Osteoblast (primary cell): ENCODE results near the gene HRH2. TPM values are rescaled to one million over a fixed set of nuclear protein-coding genes. Genes with fewer than 3 reads are reported as not detected.

Experiments
- DNase-seq: peaks from one replicate; pipeline ENCODE4 v3.0.0; 2011; ENCODE audit warnings: low spot score, mixed read lengths; ENCODE audit not compliant: insufficient read length; ENCODE audit errors: missing footprints
- H2AFZ ChIP-seq: 2 replicates; pipeline ENCODE4 v1.6.0; 2011; ENCODE audit warnings: mild to moderate bottlenecking, low read length
- H3K27ac ChIP-seq: 2 replicates; pipeline ENCODE4 v1.5.1; 2011; ENCODE audit warnings: mild to moderate bottlenecking, low read depth, low read length, moderate library complexity
- H3K27me3 ChIP-seq: 2 replicates; pipeline ENCODE4 v1.6.0; 2012; ENCODE audit warnings: mild to moderate bottlenecking, control low read depth, inconsistent platforms, low read length, moderate library complexity; ENCODE audit not compliant: insufficient read depth
- H3K36me3 ChIP-seq: 2 replicates; pipeline ENCODE4 v1.5.1; 2011; ENCODE audit warnings: mild to moderate bottlenecking, low read length, control low read depth, moderate library complexity; ENCODE audit not compliant: insufficient read depth
- H3K4me1 ChIP-seq: 2 replicates; pipeline ENCODE4 v1.5.1; 2011; ENCODE audit warnings: mild to moderate bottlenecking, low read length, control low read depth, moderate library complexity; ENCODE audit not compliant: insufficient read depth
- H3K4me2 ChIP-seq: 2 replicates; pipeline ENCODE4 v1.6.0; 2011; ENCODE audit warnings: mild to moderate bottlenecking, low read length; ENCODE audit not compliant: insufficient read depth
- H3K4me3 ChIP-seq: fragments of 200-600 bp; sonication (generic); 3 replicates; pipeline ENCODE4 v1.5.1; 2012; ENCODE audit warnings: mild to moderate bottlenecking, low read length, inconsistent platforms; ENCODE audit not compliant: insufficient read depth
- H3K79me2 ChIP-seq: 2 replicates; pipeline ENCODE4 v1.6.0; 2012; ENCODE audit warnings: mild to moderate bottlenecking, low read length, control low read depth, inconsistent platforms; ENCODE audit not compliant: insufficient read depth
- H3K9me3 ChIP-seq: 2 replicates; pipeline ENCODE4 v1.5.1; 2011; ENCODE audit warnings: low read depth, low read length, control low read depth
- H4K20me1 ChIP-seq: 2 replicates; pipeline ENCODE4 v1.6.0; 2012; ENCODE audit warnings: mild to moderate bottlenecking, low read length, control low read depth; ENCODE audit not compliant: insufficient read depth
- CTCF ChIP-seq: IDR thresholded peaks from 2 replicates; pipeline ENCODE4 v1.5.1; 2011; ENCODE audit warnings: mild to moderate bottlenecking, low read depth, low read length, moderate library complexity; ENCODE audit errors: extremely low read depth
- total RNA-seq: library from RNA; depleted of rRNA; stranded (reverse); fragments of >200 nt; gene quantifications from 2 replicates; pipeline ENCODE4 v1.2.3, GENCODE V29; 2012

The HRH2 gene
- total RNA-seq, 1 donor, result 0.36 TPM

GRCh38 chr5:175728316-175728715 lies 70.4 kb downstream of the HRH2 start:
- H4K20me1 ChIP-seq, result no peaks in the 10 kb centered on the region
- H3K4me3 ChIP-seq, result no peak overlapping the region
- H3K27ac ChIP-seq, result no peak overlapping the region
- H2AFZ ChIP-seq, result no peak overlapping the region
- H3K4me1 ChIP-seq, result no peaks in the 10 kb centered on the region
- H3K9me3 ChIP-seq, result no peaks in the 10 kb centered on the region
- no peaks in the 10 kb centered on the region for H3K79me2 ChIP-seq
- TF ChIP-seq CTCF, result no peak
- no peak overlapping the region for H3K4me2 ChIP-seq
- H3K27me3 ChIP-seq, result no peaks in the 10 kb centered on the region
- no peaks in the 10 kb centered on the region for H3K36me3 ChIP-seq
- DNase-seq, result no peak

- H3K27ac ChIP-seq, result no peak overlapping the region
- H3K4me2 ChIP-seq, result no peak overlapping the region
- no peak overlapping the region for H3K4me3 ChIP-seq
- H3K27me3 ChIP-seq, result no peaks in the 10 kb centered on the region
- no peaks in the 10 kb centered on the region for H3K9me3 ChIP-seq
- no peaks in the 10 kb centered on the region for H3K4me1 ChIP-seq
- no peak for DNase-seq
- H4K20me1 ChIP-seq, result no peaks in the 10 kb centered on the region
- no peaks in the 10 kb centered on the region for H3K36me3 ChIP-seq
- no peaks in the 10 kb centered on the region for H3K79me2 ChIP-seq
- TF ChIP-seq CTCF, result no peak
- H2AFZ ChIP-seq, result no peak overlapping the region
These were observed 71.3 kb downstream of the HRH2 start for GRCh38 chr5:175728885-175729828.

GRCh38 chr5:175729829-175730277 lies 72.0 kb downstream of the HRH2 start:
- no peaks in the 10 kb centered on the region for H3K9me3 ChIP-seq
- TF ChIP-seq CTCF, result peak; percentile 97
- no peaks in the 10 kb centered on the region for H4K20me1 ChIP-seq
- no peaks in the 10 kb centered on the region for H3K36me3 ChIP-seq
- no peak overlapping the region for H3K27ac ChIP-seq
- no peaks in the 10 kb centered on the region for H3K79me2 ChIP-seq
- DNase-seq, result peak; percentile 97
- no peak overlapping the region for H2AFZ ChIP-seq
- H3K4me2 ChIP-seq, result no peak overlapping the region
- H3K4me3 ChIP-seq, result no peak overlapping the region
- H3K27me3 ChIP-seq, result no peaks in the 10 kb centered on the region
- no peaks in the 10 kb centered on the region for H3K4me1 ChIP-seq

- no peak overlapping the region for H3K27ac ChIP-seq
- no peaks in the 10 kb centered on the region for H4K20me1 ChIP-seq
- H3K79me2 ChIP-seq, result no peaks in the 10 kb centered on the region
- no peaks in the 10 kb centered on the region for H3K4me1 ChIP-seq
- no peak for TF ChIP-seq CTCF
- no peak for DNase-seq
- H3K4me3 ChIP-seq, result no peak overlapping the region
- H3K36me3 ChIP-seq, result no peaks in the 10 kb centered on the region
- no peak overlapping the region for H3K4me2 ChIP-seq
- no peaks in the 10 kb centered on the region for H3K27me3 ChIP-seq
- H3K9me3 ChIP-seq, result no peaks in the 10 kb centered on the region
- H2AFZ ChIP-seq, result no peak overlapping the region
These were observed 73.3 kb downstream of the HRH2 start for GRCh38 chr5:175731172-175731571.
